K562 (cell line): ENCODE results near the gene DGKK. TPM values are rescaled to one million over a fixed set of nuclear protein-coding genes. Genes with fewer than 3 reads are reported as not detected.
A peak's percentile ranks its signal among the peaks of the same experiment; 100 is the strongest.

Experiments used
- ATAC-seq: fragments of 200-7000 bp; cut with Tn5 transposase; 3 replicates; pipeline ENCODE4 v1.9.1; 2020; ENCODE audit warnings: moderate library complexity
- BruUV-seq: library from RNA; stranded (reverse); fragments of 400-500 nt; replicated peaks from 2 replicates; lab custom pipeline; 2021; lab: Mats Ljungman, UMichigan
- CTCF ChIA-PET: fragments of 300-600 bp; formaldehyde crosslinking; extraction: SDS; loops from one replicate; lab custom pipeline; 2021; ENCODE audit warnings: low intra/inter-chr PET ratio; lab: Yijun Ruan, JAX
- POLR2A ChIA-PET: fragments of 300-600, 350-650 bp; sonication (Branson Sonifier 250); formaldehyde crosslinking; extraction: SDS; loops from one replicate; lab custom pipeline; 2021; ENCODE audit warnings: antibody characterized with exemption, inconsistent platforms; lab: Yijun Ruan, JAX
- DNase-seq, 4 experiments: peaks; one replicate each; pipeline versions ENCODE4 v3.0.0 to v3.0.0-alpha.2; 2011 to 2018; ENCODE audit warnings: low spot score in 3 of 4, mixed read lengths in 3 of 4; ENCODE audit errors: extremely low read depth in 1 of 4
- FAIRE-seq: peaks from 2 replicates; lab custom pipeline; 2011; peaks lifted over from hg19 to GRCh38; lab: Jason Lieb, UNC
- H2AFZ ChIP-seq: 2 replicates; pipeline ENCODE4 v1.6.0; 2011; ENCODE audit warnings: low read depth, low read length, control low read depth, inconsistent platforms
- H3K27ac ChIP-seq: fragments of 200-600 bp; 3 replicates; pipeline ENCODE4 v1.8.0; 2011; ENCODE audit warnings: low read depth, mild to moderate bottlenecking, control low read depth, inconsistent platforms, low read length, moderate library complexity, mixed read lengths; ENCODE audit errors: extremely low read depth
- H3K27me3 ChIP-seq, 2 experiments: fragments of 300-600 bp in 1 of 2; 2 replicates in 1 of 2; 3 replicates in 1 of 2; pipeline versions ENCODE4 v1.6.0 to v1.8.0; 2011; ENCODE audit warnings: inconsistent platforms in 2 of 2, low read length in 2 of 2, mild to moderate bottlenecking in 1 of 2, mixed read lengths in 1 of 2, moderate library complexity in 1 of 2; ENCODE audit not compliant: control insufficient read depth in 2 of 2, insufficient read depth in 2 of 2
- H3K36me3 ChIP-seq: fragments of 300-600 bp; 3 replicates; pipeline ENCODE4 v1.8.0; 2011; ENCODE audit warnings: mild to moderate bottlenecking, low read length, inconsistent platforms; ENCODE audit not compliant: control insufficient read depth, insufficient read depth
- H3K4me1 ChIP-seq, 2 experiments: fragments of 200-600 bp in 1 of 2; replicated peaks in 1 of 2; 2 replicates in 1 of 2; 3 replicates in 1 of 2; pipeline versions ENCODE4 v1.5.1 to v1.8.0; 2011; ENCODE audit warnings: inconsistent platforms in 2 of 2, low read length in 2 of 2, mild to moderate bottlenecking in 1 of 2, mixed read lengths in 1 of 2, moderate library complexity in 1 of 2; ENCODE audit not compliant: control insufficient read depth in 2 of 2, insufficient read depth in 2 of 2
- H3K4me2 ChIP-seq: 2 replicates; pipeline ENCODE4 v1.6.1; 2011; ENCODE audit warnings: low read length, control low read depth, inconsistent platforms, mixed read lengths; ENCODE audit not compliant: insufficient read depth
- H3K4me3 ChIP-seq: fragments of 200-600 bp; sonication (generic), shearing (Covaris generic); 2 replicates; pipeline ENCODE4 v1.5.1; 2016; ENCODE audit warnings: control low read depth, inconsistent platforms
- H3K79me2 ChIP-seq: fragments of 200-600 bp; 3 replicates; pipeline ENCODE4 v1.8.0; 2011; ENCODE audit warnings: low read length, inconsistent platforms; ENCODE audit not compliant: control insufficient read depth, insufficient read depth
- H3K9ac ChIP-seq, 2 experiments: 2 replicates each; pipeline versions ENCODE4 v1.6.0 to v1.6.1; 2011; ENCODE audit warnings: low read depth in 2 of 2, low read length in 2 of 2, control low read depth in 1 of 2, inconsistent platforms in 1 of 2, mild to moderate bottlenecking in 1 of 2, mixed read lengths in 1 of 2; ENCODE audit not compliant: insufficient read depth in 1 of 2
- H3K9me1 ChIP-seq: one replicate; pipeline ENCODE4 v1.6.0; 2011; ENCODE audit warnings: inconsistent platforms, mild to moderate bottlenecking, low read length, moderate library complexity; ENCODE audit not compliant: control insufficient read depth, insufficient read depth
- H3K9me3 ChIP-seq: replicated peaks from 2 replicates; pipeline ENCODE4 v1.5.1; 2011; ENCODE audit warnings: low read depth, low read length, inconsistent platforms; ENCODE audit not compliant: control insufficient read depth, insufficient read depth
- H4K20me1 ChIP-seq: replicated peaks from 2 replicates; pipeline ENCODE4 v1.6.1; 2011; ENCODE audit warnings: low read length, inconsistent platforms, mixed read lengths; ENCODE audit not compliant: control insufficient read depth, insufficient read depth
- CEBPG ChIP-seq, 3 experiments: fragments of 200-800 bp in 1 of 3; sonication (Bioruptor generic) in 1 of 3; sonication (generic) in 1 of 3; formaldehyde crosslinking in 1 of 3; IDR thresholded peaks in 2 of 3; conservative IDR thresholded peaks in 1 of 3; 2 replicates each; pipeline versions ENCODE4 v1.6.1 to v1.8.0; 2016 to 2022; ENCODE audit warnings: missing compliant biosample characterization in 2 of 3, missing genetic modification characterization in 2 of 3, mild to moderate bottlenecking in 1 of 3, missing genetic modification reagents in 1 of 3
- CREB3 ChIP-seq: fragments of 450-650 bp; conservative IDR thresholded peaks from 2 replicates; pipeline ENCODE4 v1.6.1; 2016; ENCODE audit warnings: missing genetic modification characterization, low read depth, mild to moderate bottlenecking, missing compliant biosample characterization, moderate library complexity
- KHSRP ChIP-seq: fragments of 450-650 bp; IDR thresholded peaks from 2 replicates; pipeline ENCODE4 v1.6.1; 2017
- MED1 ChIP-seq: sonication (generic); formaldehyde crosslinking; IDR thresholded peaks from 2 replicates; pipeline ENCODE4 v1.8.1; 2023; ENCODE audit warnings: missing genetic modification reagents, borderline replicate concordance
- ZFP30 ChIP-seq: fragments of 250-450 bp; sonication (Bioruptor Pico); IDR thresholded peaks from 2 replicates; pipeline ENCODE4 v1.8.0; 2022; ENCODE audit warnings: moderate library complexity, mild to moderate bottlenecking, inconsistent platforms, borderline replicate concordance
- WGBS: fragments of 100-300 bp; shearing (Covaris generic); methylation state at CpG from one replicate; pipeline ENCODE4 v1.1.6; 2016; ENCODE audit warnings: low coverage, mixed read lengths; ENCODE audit not compliant: insufficient coverage; ENCODE audit errors: missing lambda C conversion rate; 5-methylcytosine and 5-hydroxymethylcytosine counted together
- in situ Hi-C: fragments of 300-500 bp; cut with MboI; formaldehyde crosslinking; loops from 4 replicates; pipeline ENCODE4 v1.15.0; 2018; ENCODE audit warnings: inconsistent platforms, mixed read lengths
- intact Hi-C: fragments of 100-400 bp; cut with micrococcal nuclease; formaldehyde crosslinking; loops from 2 replicates; pipeline ENCODE4 v1.14.2; 2022
- polyA plus RNA-seq, 8 experiments: library from polyadenylated mRNA; depleted of rRNA in 4 of 8; stranded (reverse) in 5 of 8; unstranded in 3 of 8; fragments of >200 nt; fragmentation: Nextera tagmentation in 2 of 8; fragmentation: Illumina TruSeq in 1 of 8; extraction: Ambion mirVana in 2 of 8; extraction: Trizol in 1 of 8; gene quantifications; 2 replicates each; pipeline versions ENCODE4 v1.2.1 to v1.2.3, GENCODE V29; 2011 to 2014; ENCODE audit warnings: inconsistent platforms in 1 of 8, missing spikeins in 1 of 8
- total RNA-seq, 7 experiments: library from RNA; depleted of rRNA in 6 of 7; stranded (reverse); fragments of >200 nt in 6 of 7; fragmentation: Illumina TruSeq in 2 of 7; extraction: Trizol in 2 of 7; gene quantifications; 2 replicates each; pipeline versions ENCODE4 v1.2.1 to v1.2.3, GENCODE V29; 2011 to 2021; ENCODE audit warnings: low replicate concordance in 1 of 7

DGKK gene
- total and polyA plus RNA-seq, 9 of the 15 experiments (the other 6 are each of a cell fraction or from before 2014, with no cell fraction given): not detected

GRCh38 chrX:50458483-50458882 lies 12.1 kb downstream of the DGKK start:
- Histone ChIP-seq H3K9me3 (no peaks in the 10 kb centered on the region), H4K20me1 (no peaks in the 10 kb centered on the region), H3K4me2 (no peak overlapping the region), H3K79me2 (no peaks in the 10 kb centered on the region), H3K27me3 (no peaks in the 10 kb centered on the region), H3K4me1 (no peaks in the 10 kb centered on the region), H3K27ac (no peak overlapping the region), H2AFZ (no peak overlapping the region), H3K4me3 (no peak overlapping the region), H3K9me1 (no peaks in the 10 kb centered on the region), H3K36me3 (no peaks in the 10 kb centered on the region), H3K9ac (no peak overlapping the region)
- CTCF ChIA-PET: no interaction called here
- WGBS: 9% methylated on average over 3 of the region's 3 CpGs
- TF ChIP-seq KHSRP: no peak
- TF ChIP-seq CEBPG (CRISPR knock-in tag; IDR thresholded peaks at IDR 0.05): no peak
- TF ChIP-seq CEBPG (tag; conservative IDR thresholded peaks at IDR 0.05 in 1 of 2, IDR thresholded peaks at IDR 0.05 in 1 of 2): peak in 1 of 2 experiments; percentile 63; a peak in 2 of 4 replicates
- TF ChIP-seq MED1 (CRISPR knock-in tag): no peak
- TF ChIP-seq CREB3 (tag): no peak
- no peak for TF ChIP-seq ZFP30 (CRISPR knock-in tag)
- intact Hi-C loops (no loop called here), in situ Hi-C loops (no loop called here)
- POLR2A ChIA-PET: no interaction called here
- DNase-seq (no peak), ATAC-seq (no peak), FAIRE-seq (no peak)
- no TSS peak for BruUV-seq
